GM23338 (cell line): ENCODE measurements around the gene YIPF3.

Experiments
- CTCF ChIP-seq, 2 experiments: fragments of 200-600 bp in 1 of 2; sonication (generic) in 1 of 2; conservative IDR thresholded peaks; 2 replicates each; pipeline versions ENCODE4 v1.5.1 to v1.6.1; 2016 to 2017; ENCODE audit warnings: antibody characterized with exemption in 2 of 2, low read depth in 2 of 2, mild to moderate bottlenecking in 2 of 2, moderate library complexity in 1 of 2
- EZH2 ChIP-seq: fragments of 200-600 bp; sonication (generic); IDR thresholded peaks from one replicate; pipeline ENCODE4 v1.8.0; 2017; ENCODE audit warnings: antibody characterized with exemption, mild to moderate bottlenecking, low read depth; ENCODE audit not compliant: unreplicated experiment
- EZH2phosphoT487 ChIP-seq: fragments of 200-600 bp; sonication (generic); IDR thresholded peaks from one replicate; pipeline ENCODE4 v1.8.1; 2018; ENCODE audit warnings: antibody characterized with exemption; ENCODE audit not compliant: unreplicated experiment
- JUNB ChIP-seq: IDR thresholded peaks from one replicate; pipeline ENCODE4 v1.6.1; 2016; ENCODE audit warnings: antibody characterized with exemption; ENCODE audit not compliant: unreplicated experiment
- NANOG ChIP-seq: IDR thresholded peaks from 2 replicates; pipeline ENCODE4 v1.6.1; 2016; ENCODE audit warnings: antibody characterized with exemption, borderline replicate concordance
- STAT1 ChIP-seq: IDR thresholded peaks from one replicate; pipeline ENCODE4 v1.6.1; 2016; ENCODE audit warnings: antibody characterized with exemption; ENCODE audit not compliant: unreplicated experiment
- TF ChIP-seq, protein P1 (sequence below): IDR thresholded peaks from one replicate; pipeline ENCODE4 v1.6.1; 2018; ENCODE audit warnings: antibody characterized with exemption; ENCODE audit not compliant: unreplicated experiment
- TF ChIP-seq, protein P2 (sequence below): IDR thresholded peaks from 2 replicates; pipeline ENCODE4 v1.6.1; 2016; ENCODE audit warnings: antibody characterized with exemption

DNA sequence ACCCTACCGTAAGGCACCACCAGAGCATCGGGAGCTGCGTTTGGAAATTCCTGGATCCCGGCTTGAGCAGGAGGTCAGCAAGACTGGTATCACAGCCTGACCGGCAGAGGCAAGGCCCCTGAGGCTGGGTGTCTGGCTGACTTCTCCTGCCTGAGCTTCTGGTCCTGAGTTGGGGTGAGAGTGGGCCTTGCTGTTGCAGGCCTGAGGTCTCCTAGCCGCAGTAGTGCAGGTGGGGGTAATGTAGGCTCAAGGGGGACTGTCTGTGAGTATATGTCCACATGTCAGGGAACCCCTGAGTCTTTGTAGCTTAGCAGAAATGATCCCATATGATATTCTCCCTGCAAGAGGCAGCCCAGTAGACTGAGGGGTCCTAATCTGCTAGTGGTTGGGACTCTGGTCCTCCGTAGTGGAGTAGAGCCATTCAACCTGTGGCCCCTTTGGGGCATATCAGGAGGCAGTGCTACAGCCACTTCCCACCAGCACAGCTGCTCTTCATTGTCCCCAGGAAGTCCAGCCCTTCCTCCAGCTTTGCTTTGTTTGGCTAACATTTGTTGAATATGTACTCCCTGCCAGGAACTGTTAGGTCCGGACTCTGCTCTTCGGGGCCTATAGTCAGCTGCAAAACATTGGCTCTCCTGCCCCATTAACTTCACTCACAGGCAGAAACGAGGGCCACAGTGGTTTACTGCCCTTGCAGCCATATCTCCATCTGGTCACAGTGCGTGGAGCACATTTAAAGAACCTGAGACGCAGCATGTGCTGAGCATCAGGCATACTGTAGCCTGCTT, 17.5 kb downstream of the YIPF3 start:
- TF ChIP-seq CTCF (conservative IDR thresholded peaks at IDR 0.05; ENCODE audit: low read depth in 2 of 2) (no peak), EZH2 (no peak), EZH2phosphoT487 (no peak), JUNB (no peak), STAT1 (no peak), NANOG (no peak)
- TF ChIP-seq, protein P1, sequence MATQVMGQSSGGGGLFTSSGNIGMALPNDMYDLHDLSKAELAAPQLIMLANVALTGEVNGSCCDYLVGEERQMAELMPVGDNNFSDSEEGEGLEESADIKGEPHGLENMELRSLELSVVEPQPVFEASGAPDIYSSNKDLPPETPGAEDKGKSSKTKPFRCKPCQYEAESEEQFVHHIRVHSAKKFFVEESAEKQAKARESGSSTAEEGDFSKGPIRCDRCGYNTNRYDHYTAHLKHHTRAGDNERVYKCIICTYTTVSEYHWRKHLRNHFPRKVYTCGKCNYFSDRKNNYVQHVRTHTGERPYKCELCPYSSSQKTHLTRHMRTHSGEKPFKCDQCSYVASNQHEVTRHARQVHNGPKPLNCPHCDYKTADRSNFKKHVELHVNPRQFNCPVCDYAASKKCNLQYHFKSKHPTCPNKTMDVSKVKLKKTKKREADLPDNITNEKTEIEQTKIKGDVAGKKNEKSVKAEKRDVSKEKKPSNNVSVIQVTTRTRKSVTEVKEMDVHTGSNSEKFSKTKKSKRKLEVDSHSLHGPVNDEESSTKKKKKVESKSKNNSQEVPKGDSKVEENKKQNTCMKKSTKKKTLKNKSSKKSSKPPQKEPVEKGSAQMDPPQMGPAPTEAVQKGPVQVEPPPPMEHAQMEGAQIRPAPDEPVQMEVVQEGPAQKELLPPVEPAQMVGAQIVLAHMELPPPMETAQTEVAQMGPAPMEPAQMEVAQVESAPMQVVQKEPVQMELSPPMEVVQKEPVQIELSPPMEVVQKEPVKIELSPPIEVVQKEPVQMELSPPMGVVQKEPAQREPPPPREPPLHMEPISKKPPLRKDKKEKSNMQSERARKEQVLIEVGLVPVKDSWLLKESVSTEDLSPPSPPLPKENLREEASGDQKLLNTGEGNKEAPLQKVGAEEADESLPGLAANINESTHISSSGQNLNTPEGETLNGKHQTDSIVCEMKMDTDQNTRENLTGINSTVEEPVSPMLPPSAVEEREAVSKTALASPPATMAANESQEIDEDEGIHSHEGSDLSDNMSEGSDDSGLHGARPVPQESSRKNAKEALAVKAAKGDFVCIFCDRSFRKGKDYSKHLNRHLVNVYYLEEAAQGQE: no peak
- TF ChIP-seq, protein P2, sequence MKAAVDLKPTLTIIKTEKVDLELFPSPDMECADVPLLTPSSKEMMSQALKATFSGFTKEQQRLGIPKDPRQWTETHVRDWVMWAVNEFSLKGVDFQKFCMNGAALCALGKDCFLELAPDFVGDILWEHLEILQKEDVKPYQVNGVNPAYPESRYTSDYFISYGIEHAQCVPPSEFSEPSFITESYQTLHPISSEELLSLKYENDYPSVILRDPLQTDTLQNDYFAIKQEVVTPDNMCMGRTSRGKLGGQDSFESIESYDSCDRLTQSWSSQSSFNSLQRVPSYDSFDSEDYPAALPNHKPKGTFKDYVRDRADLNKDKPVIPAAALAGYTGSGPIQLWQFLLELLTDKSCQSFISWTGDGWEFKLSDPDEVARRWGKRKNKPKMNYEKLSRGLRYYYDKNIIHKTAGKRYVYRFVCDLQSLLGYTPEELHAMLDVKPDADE: no peak
